Lung (tissue), 12 donors: ENCODE results near the gene SLC28A1. TPM values are rescaled to one million over a fixed set of nuclear protein-coding genes. Genes with fewer than 3 reads are reported as not detected.

Source experiments
- ATAC-seq: fragments of 200-7000 bp; cut with Tn5 transposase; one replicate; pipeline ENCODE4 v1.9.1; 2020; ENCODE audit warnings: moderate number of reproducible peaks; ENCODE audit not compliant: insufficient read depth, low FRiP score
- DNase-seq, 3 donors: peaks; one replicate each; pipeline ENCODE4 v3.0.0-alpha.2; 2013 to 2017
- H3K27ac ChIP-seq, 2 donors: one replicate each; pipeline ENCODE4 v1.5.1; 2013; ENCODE audit warnings: mild to moderate bottlenecking in 2 of 2, moderate library complexity in 2 of 2, control low read depth in 1 of 2, inconsistent platforms in 1 of 2, low read depth in 1 of 2, low read length in 1 of 2
- H3K27me3 ChIP-seq, 3 donors: one replicate each; pipeline ENCODE4 v1.5.1; 2013; ENCODE audit warnings: low read length in 2 of 3; ENCODE audit not compliant: control insufficient read depth in 3 of 3, insufficient read depth in 3 of 3
- H3K36me3 ChIP-seq, 4 donors: one replicate each; pipeline ENCODE4 v1.5.1; 2013; ENCODE audit warnings: low read length in 4 of 4, mild to moderate bottlenecking in 1 of 4, moderate library complexity in 1 of 4; ENCODE audit not compliant: control insufficient read depth in 4 of 4, insufficient read depth in 4 of 4
- H3K4me1 ChIP-seq, 5 donors: one replicate each; pipeline ENCODE4 v1.5.1; 2013; ENCODE audit warnings: low read length in 5 of 5, mild to moderate bottlenecking in 2 of 5, moderate library complexity in 1 of 5; ENCODE audit not compliant: control insufficient read depth in 5 of 5, insufficient read depth in 5 of 5
- H3K4me3 ChIP-seq: one replicate; pipeline ENCODE4 v1.5.1; 2013; ENCODE audit warnings: mild to moderate bottlenecking, control low read depth, moderate library complexity
- H3K9ac ChIP-seq, 2 donors: one replicate each; pipeline ENCODE4 v1.5.1; 2013; ENCODE audit warnings: low read length in 2 of 2, control low read depth in 1 of 2; ENCODE audit not compliant: insufficient read depth in 1 of 2
- H3K9me3 ChIP-seq, 4 donors: one replicate each; pipeline ENCODE4 v1.5.1; 2013; ENCODE audit warnings: low read length in 3 of 4, mild to moderate bottlenecking in 1 of 4, moderate library complexity in 1 of 4; ENCODE audit not compliant: control insufficient read depth in 4 of 4, insufficient read depth in 3 of 4
- CTCF ChIP-seq: IDR thresholded peaks from 2 replicates; pipeline ENCODE4 v1.5.1; 2012; ENCODE audit warnings: mild to moderate bottlenecking; ENCODE audit errors: control extremely low read depth, extremely low read depth
- WGBS, 2 donors: extraction: QIAGEN DNeasy Blood & Tissue Kit; methylation state at CpG; one replicate each; pipeline ENCODE4 v1.1.7; 2013; 5-methylcytosine and 5-hydroxymethylcytosine counted together
- polyA plus RNA-seq, 2 donors: library from polyadenylated mRNA; stranded (reverse); fragments of 200-250 nt; gene quantifications; one replicate each; pipeline ENCODE4 v1.2.1, GENCODE V29; 2013
- total RNA-seq, 2 donors: library from RNA; depleted of rRNA in 1 of 2; stranded (reverse); fragments of >200 nt in 1 of 2; gene quantifications; one replicate each; pipeline ENCODE4 v1.2.1, GENCODE V29; 2014 to 2021
- donor health status: control.
- donor health status: control.
- donor health status: Bipolar disorder and iron deficiency.
- donor health status: healthy.
- donor health status: DM: yes; HTN: yes; CAD: no.

Gene SLC28A1
- total and polyA plus RNA-seq, 4 donors, result 0.06 TPM; not detected in 3

GRCh38 chr15:84981054-84981710 is 96.7 kb downstream of the SLC28A1 start:
- Histone ChIP-seq H3K4me1 (peaks cover 2 to 32% (median 8%) of the 10 kb centered on the region in 5 donors), H3K27ac (peak overlapping the region; percentile 93 to 96), H3K27me3 (peaks cover 0 to 2% (median 0%) of the 10 kb centered on the region in 3 donors), H3K9ac (no peak overlapping the region), H3K36me3 (no peaks in the 10 kb centered on the region), H3K4me3 (peak overlapping the region; percentile 85), H3K9me3 (no peaks in the 10 kb centered on the region)
- 0% methylated on average over 31 to 75 of the region's 75 CpGs for WGBS, 2 donors
- no peak for TF ChIP-seq CTCF
- ATAC-seq (peak; percentile 88), DNase-seq (peak; percentile 95 to 98 (median 96))

GRCh38 chr15:84981711-84982300 is 97.3 kb downstream of the SLC28A1 start, which contains the start of gene PDE8A:
Gene PDE8A, plus strand, starts transcription at chr15:84981856. Its CDS starts 307 bp downstream, at chr15:84982163.
- TF ChIP-seq CTCF, result no peak
- ATAC-seq, result peak; percentile 0

GRCh38 chr15:84982301-84982920 is 97.9 kb downstream of the SLC28A1 start:
- Histone ChIP-seq H3K4me1 (peaks cover 2 to 32% (median 9%) of the 10 kb centered on the region in 5 donors), H3K9me3 (no peaks in the 10 kb centered on the region), H3K4me3 (peak overlapping the region; percentile 85), H3K36me3 (no peaks in the 10 kb centered on the region), H3K9ac (peak overlapping the region in 1 of 2 donors; percentile 51), H3K27ac (peak overlapping the region; percentile 92 to 96), H3K27me3 (peaks cover 0 to 2% (median 0%) of the 10 kb centered on the region in 3 donors)
- WGBS, 2 donors, result 5 to 7% methylated on average over 36 to 46 of the region's 46 CpGs
- ATAC-seq (no peak), DNase-seq (peak; percentile 48 to 56 (median 50))
- TF ChIP-seq CTCF, result no peak

More at GRCh38 chr15:84981711-84982300, 97.3 kb downstream of the SLC28A1 start, which contains the start of gene PDE8A:
- no peaks in the 10 kb centered on the region for H3K9me3 ChIP-seq
- peak within 1 kb of the TSS; percentile 93 to 96 for H3K27ac ChIP-seq
- no peaks in the 10 kb centered on the region for H3K36me3 ChIP-seq
- peak within 1 kb of the TSS in 1 of 2 donors; percentile 51 for H3K9ac ChIP-seq
- peaks cover 2 to 32% (median 9%) of the 10 kb centered on the region in 5 donors for H3K4me1 ChIP-seq
- peak; percentile 46 to 66 (median 49) for DNase-seq
- peak within 1 kb of the TSS; percentile 85 for H3K4me3 ChIP-seq
- WGBS, 2 donors, result 1% methylated on average over 42 to 95 of the region's 95 CpGs
- peaks cover 0 to 2% (median 0%) of the 10 kb centered on the region in 3 donors for H3K27me3 ChIP-seq
